Endometrium (tissue), 2 donors: ENCODE results near the gene KLHL24.
A peak's percentile ranks its signal among the peaks of the same experiment; 100 is the strongest.
"Not testable (repeated sequence)": the region's sequence is repeated elsewhere in the genome, so short reads cannot be mapped to it uniquely, and the experiment has no call there.

ENCODE experiments used
- FAIRE-seq: peaks from 2 replicates; lab custom pipeline; 2012; peaks lifted over from hg19 to GRCh38; lab: Jason Lieb, UNC
- donor health status: control.
- donor health status: control.

KLHL24 gene

GRCh38 chr3:183635431-183636220 is at the start of gene KLHL24:
TSS of gene KLHL24 (plus strand) at chr3:183635623. CDS start at chr3:183650357, 14,734 bp downstream.
- peak; percentile 74 for FAIRE-seq

GRCh38 chr3:183586477-183586876 is 48.9 kb upstream of the KLHL24 start:
- no peak for FAIRE-seq

- no peak for FAIRE-seq
Observed at GRCh38 chr3:183587336-183587735, 48.1 kb upstream of the KLHL24 start.

- no peak for FAIRE-seq
Observed at GRCh38 chr3:183590442-183590841, 45.0 kb upstream of the KLHL24 start.

- FAIRE-seq = no peak
Observed at GRCh38 chr3:183591881-183592521, 43.4 kb upstream of the KLHL24 start.

- FAIRE-seq = no peak
Observed at GRCh38 chr3:183592821-183593220, 42.6 kb upstream of the KLHL24 start.

- no peak for FAIRE-seq
Observed at GRCh38 chr3:183594636-183595035, 40.8 kb upstream of the KLHL24 start.

- FAIRE-seq = no peak
Observed at GRCh38 chr3:183597959-183598358, 37.5 kb upstream of the KLHL24 start.

GRCh38 chr3:183611326-183611725 is 24.1 kb upstream of the KLHL24 start:
- not testable (repeated sequence) for FAIRE-seq

- FAIRE-seq = no peak
Observed at GRCh38 chr3:183613366-183614285, 21.8 kb upstream of the KLHL24 start.

GRCh38 chr3:183618542-183618941 is 16.9 kb upstream of the KLHL24 start:
- FAIRE-seq = no peak

- no peak for FAIRE-seq
Observed at GRCh38 chr3:183619010-183619409, 16.4 kb upstream of the KLHL24 start.

GRCh38 chr3:183619624-183620251 is 15.7 kb upstream of the KLHL24 start:
- no peak for FAIRE-seq

GRCh38 chr3:183620252-183620628 is 15.2 kb upstream of the KLHL24 start:
- no peak for FAIRE-seq

- FAIRE-seq = not testable (repeated sequence)
Observed at GRCh38 chr3:183622473-183622872, 12.9 kb upstream of the KLHL24 start.

- no peak for FAIRE-seq
Observed at GRCh38 chr3:183626877-183627594, 8.4 kb upstream of the KLHL24 start.

GRCh38 chr3:183629546-183630301 is 5.7 kb upstream of the KLHL24 start:
- FAIRE-seq = no peak

GRCh38 chr3:183631715-183632114 is 3.7 kb upstream of the KLHL24 start:
- no peak for FAIRE-seq

- not testable (repeated sequence) for FAIRE-seq
Observed at GRCh38 chr3:183632725-183633124, 2.7 kb upstream of the KLHL24 start.

- no peak for FAIRE-seq
Observed at GRCh38 chr3:183634707-183635106, 716 bp upstream of the KLHL24 start.

- no peak for FAIRE-seq
Observed at GRCh38 chr3:183635107-183635430, 354 bp upstream of the KLHL24 start.
